PFSK-1 (cell line): ENCODE results near the gene SAMD4A.

Experiments used
- FOXP2 ChIP-seq: optimal IDR thresholded peaks from 2 replicates; pipeline ENCODE3; 2011; ENCODE audit warnings: borderline replicate concordance, control low read depth, inconsistent platforms; ENCODE audit not compliant: insufficient read depth; ENCODE audit errors: extremely low read length, extremely low read depth
- POLR2AphosphoS5 ChIP-seq: IDR thresholded peaks from 2 replicates; pipeline ENCODE4 v1.6.1; 2012; ENCODE audit warnings: low read depth, mild to moderate bottlenecking, control low read depth, low read length, moderate library complexity
- REST ChIP-seq, 2 experiments: IDR thresholded peaks; 2 replicates each; pipeline versions ENCODE4 v1.6.1 to v1.8.0; 2011 to 2012; ENCODE audit warnings: low read depth in 2 of 2, low read length in 2 of 2, control low read depth in 1 of 2, inconsistent platforms in 1 of 2, mild to moderate bottlenecking in 1 of 2, moderate library complexity in 1 of 2; ENCODE audit not compliant: insufficient read depth in 1 of 2
- SIN3A ChIP-seq: IDR thresholded peaks from 2 replicates; pipeline ENCODE4 v1.6.1; 2012; ENCODE audit warnings: mild to moderate bottlenecking, low read length, moderate library complexity, borderline replicate concordance; ENCODE audit not compliant: insufficient read depth
- TAF1 ChIP-seq: IDR thresholded peaks from 2 replicates; pipeline ENCODE4 v1.6.1; 2012; ENCODE audit warnings: low read length, control low read depth, borderline replicate concordance; ENCODE audit not compliant: insufficient read depth

GRCh38 chr14:54785778-54786770, 219.1 kb downstream of the SAMD4A start:
- TF ChIP-seq POLR2AphosphoS5 (no peak), REST (IDR thresholded peaks at IDR 0.05; ENCODE audit: insufficient read depth in 1 of 2, low read depth in 2 of 2, low read length in 2 of 2) (no peak), FOXP2 (no peak), TAF1 (no peak), SIN3A (no peak)
